Ovary (tissue), 3 donors: ENCODE measurements around the gene UGT1A7.

Source experiments
- EP300 ChIP-seq: sonication (generic); formaldehyde crosslinking; IDR thresholded peaks from one replicate; pipeline ENCODE4 v1.6.1; 2017; ENCODE audit warnings: antibody characterized with exemption
- POLR2A ChIP-seq: fragments of 450-650 bp; IDR thresholded peaks from one replicate; pipeline ENCODE4 v1.6.1; 2017; ENCODE audit warnings: antibody characterized with exemption, mild to moderate bottlenecking, moderate library complexity
- TF ChIP-seq, protein P1 (sequence below), 3 donors: fragments of 450-650 bp in 2 of 3; fragments of 200-600 bp in 1 of 3; IDR thresholded peaks; one replicate each; pipeline versions ENCODE4 v1.5.1 to v1.8.0; 2016 to 2022; ENCODE audit warnings: antibody characterized with exemption in 3 of 3, mild to moderate bottlenecking in 1 of 3
- donor health status: DM: no; HTN: no; CAD: no.

DNA sequence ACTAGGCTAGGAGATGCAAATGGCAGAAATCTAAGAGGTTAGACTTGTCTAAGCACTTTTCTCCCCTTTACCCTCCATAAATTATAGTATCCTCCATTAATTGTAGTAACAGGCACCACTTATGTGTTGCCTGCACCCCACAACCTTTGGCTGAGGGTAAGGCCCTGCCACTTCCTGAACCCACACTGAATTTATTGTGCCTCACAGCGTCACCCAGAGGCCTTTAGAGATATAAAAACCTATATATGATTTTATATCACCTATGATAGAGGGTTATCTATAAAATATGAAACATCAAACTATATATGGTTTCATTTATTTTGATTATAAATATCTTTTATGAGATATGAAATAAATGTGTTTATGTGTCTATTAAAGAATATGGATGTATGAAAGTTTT is 7.4 kb upstream of the UGT1A7 start:
- TF ChIP-seq POLR2A: no peak
- TF ChIP-seq, protein P1, sequence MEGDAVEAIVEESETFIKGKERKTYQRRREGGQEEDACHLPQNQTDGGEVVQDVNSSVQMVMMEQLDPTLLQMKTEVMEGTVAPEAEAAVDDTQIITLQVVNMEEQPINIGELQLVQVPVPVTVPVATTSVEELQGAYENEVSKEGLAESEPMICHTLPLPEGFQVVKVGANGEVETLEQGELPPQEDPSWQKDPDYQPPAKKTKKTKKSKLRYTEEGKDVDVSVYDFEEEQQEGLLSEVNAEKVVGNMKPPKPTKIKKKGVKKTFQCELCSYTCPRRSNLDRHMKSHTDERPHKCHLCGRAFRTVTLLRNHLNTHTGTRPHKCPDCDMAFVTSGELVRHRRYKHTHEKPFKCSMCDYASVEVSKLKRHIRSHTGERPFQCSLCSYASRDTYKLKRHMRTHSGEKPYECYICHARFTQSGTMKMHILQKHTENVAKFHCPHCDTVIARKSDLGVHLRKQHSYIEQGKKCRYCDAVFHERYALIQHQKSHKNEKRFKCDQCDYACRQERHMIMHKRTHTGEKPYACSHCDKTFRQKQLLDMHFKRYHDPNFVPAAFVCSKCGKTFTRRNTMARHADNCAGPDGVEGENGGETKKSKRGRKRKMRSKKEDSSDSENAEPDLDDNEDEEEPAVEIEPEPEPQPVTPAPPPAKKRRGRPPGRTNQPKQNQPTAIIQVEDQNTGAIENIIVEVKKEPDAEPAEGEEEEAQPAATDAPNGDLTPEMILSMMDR (IDR thresholded peaks at IDR 0.05): no peak
- TF ChIP-seq EP300: no peak
